Measurements from ENCODE around the gene ALDH8A1. TPM values are rescaled to one million over a fixed set of nuclear protein-coding genes. Genes with fewer than 3 reads are reported as not detected.

Gene ALDH8A1
- total RNA-seq = 1.0 TPM

- no peak for DNase-seq (ENCODE audit: low spot score)
Observed at GRCh38 chr6:134949927-134950326, at the start of gene ALDH8A1. Gene ALDH8A1, minus strand, starts transcription at chr6:134950101. Its CDS starts 48 bp downstream, at chr6:134950053.

- DNase-seq (ENCODE audit: low spot score) = no peak
Observed at GRCh38 chr6:134999107-134999506, 49.2 kb upstream of the ALDH8A1 start.

GRCh38 chr6:134997133-134997995 is 47.5 kb upstream of the ALDH8A1 start:
- DNase-seq (ENCODE audit: low spot score) = no peak

- DNase-seq (ENCODE audit: low spot score) = no peak
Observed at GRCh38 chr6:134995536-134995935, 45.6 kb upstream of the ALDH8A1 start.

- no peak for DNase-seq (ENCODE audit: low spot score)
Observed at GRCh38 chr6:134994431-134994830, 44.5 kb upstream of the ALDH8A1 start.

GRCh38 chr6:134992155-134992554 is 42.3 kb upstream of the ALDH8A1 start:
- DNase-seq (ENCODE audit: low spot score) = no peak

- no peak for DNase-seq (ENCODE audit: low spot score)
Observed at GRCh38 chr6:134990262-134990661, 40.4 kb upstream of the ALDH8A1 start.

GRCh38 chr6:134984821-134985220 is 34.9 kb upstream of the ALDH8A1 start:
- DNase-seq (ENCODE audit: low spot score) = no peak

- peak; percentile 12 for DNase-seq (ENCODE audit: low spot score)
Observed at GRCh38 chr6:134983823-134984222, 33.9 kb upstream of the ALDH8A1 start.

- DNase-seq (ENCODE audit: low spot score) = no peak
Observed at GRCh38 chr6:134982161-134982560, 32.3 kb upstream of the ALDH8A1 start.

- DNase-seq (ENCODE audit: low spot score) = no peak
Observed at GRCh38 chr6:134980846-134981245, 30.9 kb upstream of the ALDH8A1 start.

GRCh38 chr6:134979142-134979541 is 29.2 kb upstream of the ALDH8A1 start:
- DNase-seq (ENCODE audit: low spot score) = no peak

GRCh38 chr6:134974370-134974769 is 24.5 kb upstream of the ALDH8A1 start:
- no peak for DNase-seq (ENCODE audit: low spot score)

- DNase-seq (ENCODE audit: low spot score) = no peak
Observed at GRCh38 chr6:134967711-134968110, 17.8 kb upstream of the ALDH8A1 start.

GRCh38 chr6:134964451-134965203 is 14.7 kb upstream of the ALDH8A1 start:
- DNase-seq (ENCODE audit: low spot score) = no peak

- DNase-seq (ENCODE audit: low spot score) = no peak
Observed at GRCh38 chr6:134962421-134962820, 12.5 kb upstream of the ALDH8A1 start.

- DNase-seq (ENCODE audit: low spot score) = no peak
Observed at GRCh38 chr6:134961366-134961765, 11.5 kb upstream of the ALDH8A1 start.

GRCh38 chr6:134959603-134960002 is 9.7 kb upstream of the ALDH8A1 start:
- DNase-seq (ENCODE audit: low spot score) = no peak

GRCh38 chr6:134956676-134957075 is 6.8 kb upstream of the ALDH8A1 start:
- DNase-seq (ENCODE audit: low spot score) = no peak

- no peak for DNase-seq (ENCODE audit: low spot score)
Observed at GRCh38 chr6:134956032-134956431, 6.1 kb upstream of the ALDH8A1 start.

- DNase-seq (ENCODE audit: low spot score) = peak; percentile 40
Observed at GRCh38 chr6:134954272-134955000, 4.5 kb upstream of the ALDH8A1 start.

Data from mucosa of gallbladder (tissue), 1 donor.